SK-N-MC (cell line): ENCODE measurements around the gene ARID2.

Experiments used
- DNase-seq: peaks from one replicate; pipeline ENCODE4 v3.0.0-alpha.2; 2011; ENCODE audit warnings: low read depth, low spot score
- H3K27ac ChIP-seq: fragments of 200-600 bp; sonication (generic); 2 replicates; pipeline ENCODE4 v1.5.1; 2016; ENCODE audit warnings: mixed run types
- H3K36me3 ChIP-seq: fragments of 200-600 bp; sonication (generic); 2 replicates; pipeline ENCODE4 v1.6.1; 2017; ENCODE audit warnings: antibody characterized with exemption, low read length, mixed read lengths; ENCODE audit not compliant: insufficient read depth
- H3K4me3 ChIP-seq: fragments of 200-600 bp; sonication (generic); 2 replicates; pipeline ENCODE4 v1.5.1; 2016
- H3K9ac ChIP-seq: fragments of 200-600 bp; sonication (generic); 2 replicates; pipeline ENCODE4 v1.8.0; 2017; ENCODE audit warnings: mixed run types, mixed read lengths; ENCODE audit not compliant: insufficient read length
- H3K9me3 ChIP-seq: fragments of 200-600 bp; sonication (generic); 2 replicates; pipeline ENCODE4 v1.6.1; 2017; ENCODE audit warnings: low read depth, mild to moderate bottlenecking, antibody characterized with exemption, low read length, moderate library complexity, mixed read lengths
- EZH2 ChIP-seq: fragments of 200-600 bp; sonication (generic); IDR thresholded peaks from one replicate; pipeline ENCODE4 v1.6.1; 2017; ENCODE audit warnings: antibody characterized with exemption
- FOXP2 ChIP-seq: optimal IDR thresholded peaks from 2 replicates; pipeline ENCODE3; 2011; ENCODE audit warnings: mild to moderate bottlenecking, moderate library complexity; ENCODE audit not compliant: insufficient read depth; ENCODE audit errors: extremely low read length, control extremely low read depth
- POLR2AphosphoS5 ChIP-seq: IDR thresholded peaks from 2 replicates; pipeline ENCODE4 v1.6.1; 2012; ENCODE audit warnings: mild to moderate bottlenecking, low read depth, low read length, borderline replicate concordance

Gene ARID2

GRCh38 chr12:45763381-45763780 is 33.9 kb downstream of the ARID2 start:
- peaks cover 26% of the 10 kb centered on the region for H3K36me3 ChIP-seq
- no peak overlapping the region for H3K4me3 ChIP-seq
- TF ChIP-seq EZH2 (no peak), POLR2AphosphoS5 (no peak), FOXP2 (no peak)
- DNase-seq = no peak
- no peaks in the 10 kb centered on the region for H3K9me3 ChIP-seq
- H3K9ac ChIP-seq = no peak overlapping the region
- no peak overlapping the region for H3K27ac ChIP-seq

- Histone ChIP-seq H3K36me3 (peaks cover 34% of the 10 kb centered on the region), H3K4me3 (no peak overlapping the region), H3K9ac (no peak overlapping the region), H3K27ac (no peak overlapping the region), H3K9me3 (no peaks in the 10 kb centered on the region)
- TF ChIP-seq EZH2 (no peak), FOXP2 (no peak), POLR2AphosphoS5 (no peak)
- no peak for DNase-seq
These were observed 38.7 kb downstream of the ARID2 start for GRCh38 chr12:45768194-45768593.

- Histone ChIP-seq H3K4me3 (no peak overlapping the region), H3K36me3 (peaks cover 5% of the 10 kb centered on the region; the same call in 1 of the 2 replicates), H3K9me3 (no peaks in the 10 kb centered on the region), H3K9ac (no peak overlapping the region), H3K27ac (no peak overlapping the region)
- TF ChIP-seq EZH2 (no peak), FOXP2 (no peak), POLR2AphosphoS5 (no peak)
- no peak for DNase-seq
These were observed 44.2 kb downstream of the ARID2 start for GRCh38 chr12:45773747-45774146.

GRCh38 chr12:45774508-45775162 is 45.1 kb downstream of the ARID2 start:
- TF ChIP-seq FOXP2 (no peak), EZH2 (no peak), POLR2AphosphoS5 (no peak)
- Histone ChIP-seq H3K36me3 (no peaks in the 10 kb centered on the region; the same call in 1 of the 2 replicates), H3K27ac (no peak overlapping the region), H3K9me3 (no peaks in the 10 kb centered on the region), H3K9ac (no peak overlapping the region), H3K4me3 (no peak overlapping the region)
- DNase-seq = no peak

GRCh38 chr12:45775465-45775864 is 46.0 kb downstream of the ARID2 start:
- no peak for TF ChIP-seq EZH2
- TF ChIP-seq POLR2AphosphoS5 = no peak
- TF ChIP-seq FOXP2 = no peak
- Histone ChIP-seq H3K36me3 (no peaks in the 10 kb centered on the region; the same call in 1 of the 2 replicates), H3K4me3 (no peak overlapping the region), H3K9ac (no peak overlapping the region), H3K9me3 (no peaks in the 10 kb centered on the region), H3K27ac (no peak overlapping the region)
- DNase-seq = no peak

- no peaks in the 10 kb centered on the region for H3K9me3 ChIP-seq
- TF ChIP-seq POLR2AphosphoS5 (no peak), FOXP2 (no peak), EZH2 (no peak)
- no peak overlapping the region for H3K4me3 ChIP-seq
- no peak overlapping the region for H3K27ac ChIP-seq
- no peak overlapping the region for H3K9ac ChIP-seq
- no peaks in the 10 kb centered on the region; the same call in 1 of the 2 replicates for H3K36me3 ChIP-seq
- no peak for DNase-seq
These were observed 46.5 kb downstream of the ARID2 start for GRCh38 chr12:45775964-45776363.

GRCh38 chr12:45779936-45780335 is 50.4 kb downstream of the ARID2 start:
- no peak overlapping the region for H3K4me3 ChIP-seq
- no peak overlapping the region for H3K27ac ChIP-seq
- TF ChIP-seq EZH2 (no peak), FOXP2 (no peak)
- DNase-seq = no peak
- H3K9me3 ChIP-seq = no peaks in the 10 kb centered on the region
- H3K36me3 ChIP-seq = no peaks in the 10 kb centered on the region; the same call in 1 of the 2 replicates
- H3K9ac ChIP-seq = no peak overlapping the region

- no peaks in the 10 kb centered on the region; the same call in 1 of the 2 replicates for H3K36me3 ChIP-seq
- H3K9ac ChIP-seq = no peak overlapping the region
- H3K27ac ChIP-seq = no peak overlapping the region
- no peak overlapping the region for H3K4me3 ChIP-seq
- no peaks in the 10 kb centered on the region for H3K9me3 ChIP-seq
- TF ChIP-seq POLR2AphosphoS5 (no peak), FOXP2 (no peak), EZH2 (no peak)
- no peak for DNase-seq
These were observed 51.6 kb downstream of the ARID2 start for GRCh38 chr12:45781080-45781479.

- DNase-seq = no peak
- no peak overlapping the region for H3K9ac ChIP-seq
- TF ChIP-seq POLR2AphosphoS5 (no peak), FOXP2 (no peak), EZH2 (no peak)
- no peak overlapping the region for H3K27ac ChIP-seq
- H3K36me3 ChIP-seq = no peaks in the 10 kb centered on the region
- H3K9me3 ChIP-seq = no peaks in the 10 kb centered on the region
- no peak overlapping the region for H3K4me3 ChIP-seq
These were observed 55.8 kb downstream of the ARID2 start for GRCh38 chr12:45785315-45785714.
